CD4-positive, alpha-beta memory T cell (primary cell): ENCODE results near the gene MORN1. TPM values are rescaled to one million over a fixed set of nuclear protein-coding genes. Genes with fewer than 3 reads are reported as not detected.
A peak's percentile ranks its signal among the peaks of the same experiment; 100 is the strongest.

Experiments used
- CTCF ChIA-PET: fragments of 350-600 bp; sonication (Branson Sonifier 250); formaldehyde crosslinking; loops from one replicate; lab custom pipeline; 2021; ENCODE audit warnings: inconsistent platforms; ENCODE audit not compliant: partially characterized antibody; lab: Charles Lee
- POLR2A ChIA-PET: fragments of 350-600 bp; sonication (Branson Sonifier 250); formaldehyde crosslinking; loops from one replicate; lab custom pipeline; 2021; ENCODE audit not compliant: partially characterized antibody; lab: Charles Lee
- DNase-seq, 5 donors: peaks; one replicate each; pipeline versions ENCODE4 v3.0.0 to v3.0.0-alpha.2; 2020 to 2022; ENCODE audit warnings: mixed read lengths in 1 of 5
- H3K27ac ChIP-seq: one replicate; pipeline ENCODE4 v1.7.0; 2013; ENCODE audit warnings: low read depth, low read length
- H3K27me3 ChIP-seq: 2 replicates; pipeline ENCODE4 v1.7.0; 2013; ENCODE audit warnings: mild to moderate bottlenecking, low read length, moderate library complexity; ENCODE audit not compliant: insufficient read depth
- H3K36me3 ChIP-seq: 2 replicates; pipeline ENCODE4 v1.7.0; 2013; ENCODE audit warnings: mild to moderate bottlenecking, low read length, moderate library complexity; ENCODE audit not compliant: insufficient read depth
- H3K4me1 ChIP-seq: 2 replicates; pipeline ENCODE4 v1.7.0; 2013; ENCODE audit warnings: mild to moderate bottlenecking, low read length, moderate library complexity; ENCODE audit not compliant: insufficient read depth
- H3K4me3 ChIP-seq, 2 donors: one replicate each; pipeline ENCODE4 v1.7.0; 2013; ENCODE audit warnings: low read length in 2 of 2, mild to moderate bottlenecking in 1 of 2
- H3K9me3 ChIP-seq, 2 donors: one replicate each; pipeline ENCODE4 v1.7.0; 2013; ENCODE audit warnings: low read length in 2 of 2, control low read depth in 1 of 2; ENCODE audit not compliant: control insufficient read depth in 1 of 2
- H3K27ac Mint-ChIP-seq, 7 donors: one replicate each; pipeline ENCODE4 v1.8.0; 2020 to 2021; ENCODE audit warnings: mixed read lengths in 7 of 7, mild to moderate bottlenecking in 6 of 7, inconsistent platforms in 3 of 7, moderate library complexity in 3 of 7
- H3K27me3 Mint-ChIP-seq, 2 donors: one replicate each; pipeline ENCODE4 v1.8.0; 2020 to 2021; ENCODE audit warnings: mixed read lengths in 2 of 2
- H3K36me3 Mint-ChIP-seq, 2 donors: one replicate each; pipeline ENCODE4 v1.8.0; 2020 to 2021; ENCODE audit warnings: mixed read lengths in 2 of 2, inconsistent platforms in 1 of 2, mild to moderate bottlenecking in 1 of 2
- H3K4me1 Mint-ChIP-seq, 4 donors: one replicate each; pipeline ENCODE4 v1.8.0; 2020 to 2021; ENCODE audit warnings: mixed read lengths in 4 of 4, mild to moderate bottlenecking in 1 of 4
- H3K4me3 Mint-ChIP-seq, 8 donors: one replicate each; pipeline ENCODE4 v1.8.0; 2020 to 2021; ENCODE audit warnings: mixed read lengths in 8 of 8, mild to moderate bottlenecking in 7 of 8, moderate library complexity in 6 of 8, inconsistent platforms in 3 of 8
- H3K9me3 Mint-ChIP-seq, 8 donors: one replicate each; pipeline ENCODE4 v1.8.0; 2020 to 2021; ENCODE audit warnings: mixed read lengths in 8 of 8, mild to moderate bottlenecking in 5 of 8, inconsistent platforms in 3 of 8, moderate library complexity in 1 of 8
- intact Hi-C: fragments of 100-400 bp; cut with micrococcal nuclease; formaldehyde crosslinking; loops from one replicate; pipeline ENCODE4 v1.15.1; 2023
- polyA plus RNA-seq, 2 donors: library from polyadenylated mRNA; unstranded; fragments of 300-500 nt; fragmentation: Illumina TruSeq; gene quantifications; one replicate each; pipeline ENCODE4 v1.2.3, GENCODE V29; 2021
- total RNA-seq, 2 experiments: library from RNA; stranded (reverse); gene quantifications; one replicate each; pipeline ENCODE4 v1.2.3, GENCODE V29; 2021

The MORN1 gene
- total and polyA plus RNA-seq, 4 experiments from 2014 or later = 1.9 to 15.3 (median 7.4) TPM

- POLR2A ChIA-PET = no interaction called here
- Mint-ChIP-seq H3K4me1 (no peaks in the 10 kb centered on the region), H3K27me3 (no peaks in the 10 kb centered on the region), H3K36me3 (peaks cover 0 to 3% of the 10 kb centered on the region in 2 donors), H3K9me3 (no peaks in the 10 kb centered on the region), H3K4me3 (no peak overlapping the region), H3K27ac (no peak overlapping the region)
- CTCF ChIA-PET = no interaction called here
- Histone ChIP-seq H3K9me3 (no peaks in the 10 kb centered on the region), H3K4me3 (no peak overlapping the region), H3K4me1 (no peaks in the 10 kb centered on the region), H3K36me3 (no peaks in the 10 kb centered on the region), H3K27me3 (no peaks in the 10 kb centered on the region), H3K27ac (no peak overlapping the region)
- intact Hi-C loops = no loop called here
- no peak for DNase-seq
Observed at GRCh38 chr1:2372551-2373490, 18.5 kb downstream of the MORN1 start.

GRCh38 chr1:2368053-2368744 is 23.2 kb downstream of the MORN1 start:
- Mint-ChIP-seq H3K4me3 (no peak overlapping the region), H3K27me3 (no peaks in the 10 kb centered on the region)

GRCh38 chr1:2363847-2364513 is 27.4 kb downstream of the MORN1 start:
- Mint-ChIP-seq H3K27me3 (no peaks in the 10 kb centered on the region), H3K36me3 (peaks cover 5 to 11% of the 10 kb centered on the region in 2 donors), H3K27ac (no peak overlapping the region), H3K4me3 (no peak overlapping the region), H3K9me3 (peaks cover 0 to 10% (median 8%) of the 10 kb centered on the region in 8 donors), H3K4me1 (peaks cover 0 to 2% (median 0%) of the 10 kb centered on the region in 4 donors)
- Histone ChIP-seq H3K27ac (no peak overlapping the region), H3K9me3 (no peaks in the 10 kb centered on the region), H3K27me3 (no peaks in the 10 kb centered on the region), H3K4me1 (no peaks in the 10 kb centered on the region), H3K36me3 (no peaks in the 10 kb centered on the region), H3K4me3 (no peak overlapping the region)
- no peak for DNase-seq
- intact Hi-C loops = no loop called here
- ChIA-PET POLR2A (no interaction called here), CTCF (no interaction called here)

More at GRCh38 chr1:2368053-2368744, 23.2 kb downstream of the MORN1 start:
- Mint-ChIP-seq H3K27ac (no peak overlapping the region), H3K9me3 (peaks cover 0 to 8% (median 5%) of the 10 kb centered on the region in 8 donors), H3K4me1 (no peaks in the 10 kb centered on the region), H3K36me3 (peaks cover 2 to 8% of the 10 kb centered on the region in 2 donors)
- CTCF ChIA-PET = interaction anchor here (1.0 kb wide), 1 partner anchor 173 kb away, joined by 3 read pairs; the partner anchor contains the start of gene FAAP20
- DNase-seq = no peak
- no peaks in the 10 kb centered on the region for H3K27me3 ChIP-seq
- no peaks in the 10 kb centered on the region for H3K9me3 ChIP-seq
- no peak overlapping the region for H3K27ac ChIP-seq
- H3K4me3 ChIP-seq = no peak overlapping the region
- intact Hi-C loops = no loop called here
- POLR2A ChIA-PET = no interaction called here
- H3K36me3 ChIP-seq = no peaks in the 10 kb centered on the region
- no peaks in the 10 kb centered on the region for H3K4me1 ChIP-seq

GRCh38 chr1:2360588-2361364 is 30.6 kb downstream of the MORN1 start:
- Mint-ChIP-seq H3K9me3 (peaks cover 0 to 10% (median 9%) of the 10 kb centered on the region in 8 donors), H3K4me1 (peaks cover 0 to 2% (median 0%) of the 10 kb centered on the region in 4 donors), H3K27ac (peak overlapping the region in 2 of 7 donors; percentile 44 to 66), H3K36me3 (peaks cover 5 to 8% of the 10 kb centered on the region in 2 donors), H3K27me3 (no peaks in the 10 kb centered on the region), H3K4me3 (no peak overlapping the region)
- H3K4me3 ChIP-seq = no peak overlapping the region
- H3K27ac ChIP-seq = no peak overlapping the region
- no peaks in the 10 kb centered on the region for H3K4me1 ChIP-seq
- H3K9me3 ChIP-seq = no peaks in the 10 kb centered on the region
- ChIA-PET CTCF (no interaction called here), POLR2A (no interaction called here)
- intact Hi-C loops = no loop called here
- DNase-seq = no peak
- no peaks in the 10 kb centered on the region for H3K27me3 ChIP-seq
- H3K36me3 ChIP-seq = no peaks in the 10 kb centered on the region

- Mint-ChIP-seq H3K36me3 (peaks cover 5 to 6% of the 10 kb centered on the region in 2 donors), H3K9me3 (peaks cover 0 to 9% (median 7%) of the 10 kb centered on the region in 8 donors), H3K27me3 (no peaks in the 10 kb centered on the region), H3K27ac (no peak overlapping the region), H3K4me1 (peaks cover 0 to 2% (median 0%) of the 10 kb centered on the region in 4 donors), H3K4me3 (no peak overlapping the region)
- Histone ChIP-seq H3K36me3 (no peaks in the 10 kb centered on the region), H3K27me3 (no peaks in the 10 kb centered on the region), H3K4me1 (no peaks in the 10 kb centered on the region), H3K9me3 (no peaks in the 10 kb centered on the region), H3K27ac (no peak overlapping the region), H3K4me3 (no peak overlapping the region)
- intact Hi-C loops = no loop called here
- ChIA-PET CTCF (no interaction called here), POLR2A (no interaction called here)
- DNase-seq = no peak
Observed at GRCh38 chr1:2358651-2359640, 32.4 kb downstream of the MORN1 start.

GRCh38 chr1:2358072-2358471 is 33.3 kb downstream of the MORN1 start:
- DNase-seq = no peak
- intact Hi-C loops = no loop called here
- Histone ChIP-seq H3K27me3 (no peaks in the 10 kb centered on the region), H3K4me3 (no peak overlapping the region), H3K27ac (no peak overlapping the region), H3K9me3 (no peaks in the 10 kb centered on the region), H3K4me1 (no peaks in the 10 kb centered on the region), H3K36me3 (no peaks in the 10 kb centered on the region)
- ChIA-PET POLR2A (no interaction called here), CTCF (no interaction called here)
- Mint-ChIP-seq H3K9me3 (peaks cover 0 to 5% (median 3%) of the 10 kb centered on the region in 8 donors), H3K27ac (no peak overlapping the region), H3K4me3 (no peak overlapping the region), H3K4me1 (peaks cover 0 to 2% (median 0%) of the 10 kb centered on the region in 4 donors), H3K36me3 (peaks cover 3% of the 10 kb centered on the region in 2 donors), H3K27me3 (no peaks in the 10 kb centered on the region)
